HG03196 (cell line): ENCODE measurements around the gene PGAP3.

Experiments used
- ATAC-seq: cut with Tn5 transposase; IDR thresholded peaks from one replicate; pipeline ENCODE4 v1.9.1; 2021; ENCODE audit not compliant: unreplicated experiment

Gene PGAP3

DNA sequence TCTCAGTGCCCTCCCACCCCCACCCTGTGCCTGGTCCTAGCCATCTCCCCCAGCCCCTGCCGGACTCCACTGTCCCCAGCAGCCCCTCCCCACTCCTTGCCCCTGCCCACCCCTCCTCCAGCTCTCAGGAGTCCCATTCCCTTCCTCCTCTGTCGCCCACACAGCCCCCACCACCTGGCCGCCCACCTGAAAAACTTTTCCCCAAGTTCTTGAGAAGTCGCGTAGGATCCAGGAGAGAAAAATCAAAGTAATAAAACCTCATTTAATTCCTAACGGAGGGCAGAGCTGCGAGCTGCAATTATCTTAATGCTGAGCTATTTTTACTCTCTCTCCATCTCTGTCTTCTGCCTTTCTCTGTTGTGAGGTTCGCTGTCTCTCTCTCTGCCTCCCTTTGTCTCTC lies 63.5 kb downstream of the PGAP3 start:
- no peak for ATAC-seq

- ATAC-seq = peak; percentile 42
Measured at GRCh38 chr17:39623356-39623950, 64.4 kb downstream of the PGAP3 start.

DNA sequence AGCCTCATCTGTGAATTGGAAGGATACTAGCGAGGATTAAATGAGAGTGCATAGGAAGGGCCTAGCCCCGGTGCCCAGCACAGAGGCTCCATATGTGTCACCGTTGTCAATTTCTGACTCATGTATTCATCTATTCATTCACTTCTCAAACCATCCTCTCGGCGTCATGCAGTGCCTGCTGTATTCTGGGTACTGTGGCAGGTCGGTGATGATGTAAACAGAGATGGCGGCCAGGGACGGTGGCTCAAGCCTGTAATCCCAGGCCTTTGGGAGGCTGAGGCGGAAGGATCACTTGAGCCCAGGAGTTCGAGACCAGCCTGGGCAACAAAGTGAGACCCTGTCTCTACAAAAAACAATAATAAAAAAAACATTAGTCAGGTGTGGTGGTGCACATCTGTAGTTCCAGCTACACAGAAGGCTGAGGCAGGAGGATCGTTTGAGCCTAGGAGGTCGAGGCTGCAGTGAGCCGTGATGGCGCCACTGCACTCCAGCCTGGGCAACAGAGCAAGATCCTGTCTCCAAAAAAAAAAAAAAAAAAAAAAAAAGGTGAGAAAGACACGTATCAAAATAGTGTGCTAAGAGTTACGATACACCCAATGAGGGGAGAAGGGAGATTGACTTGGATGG lies 65.4 kb downstream of the PGAP3 start:
- ATAC-seq = peak; percentile 13

DNA sequence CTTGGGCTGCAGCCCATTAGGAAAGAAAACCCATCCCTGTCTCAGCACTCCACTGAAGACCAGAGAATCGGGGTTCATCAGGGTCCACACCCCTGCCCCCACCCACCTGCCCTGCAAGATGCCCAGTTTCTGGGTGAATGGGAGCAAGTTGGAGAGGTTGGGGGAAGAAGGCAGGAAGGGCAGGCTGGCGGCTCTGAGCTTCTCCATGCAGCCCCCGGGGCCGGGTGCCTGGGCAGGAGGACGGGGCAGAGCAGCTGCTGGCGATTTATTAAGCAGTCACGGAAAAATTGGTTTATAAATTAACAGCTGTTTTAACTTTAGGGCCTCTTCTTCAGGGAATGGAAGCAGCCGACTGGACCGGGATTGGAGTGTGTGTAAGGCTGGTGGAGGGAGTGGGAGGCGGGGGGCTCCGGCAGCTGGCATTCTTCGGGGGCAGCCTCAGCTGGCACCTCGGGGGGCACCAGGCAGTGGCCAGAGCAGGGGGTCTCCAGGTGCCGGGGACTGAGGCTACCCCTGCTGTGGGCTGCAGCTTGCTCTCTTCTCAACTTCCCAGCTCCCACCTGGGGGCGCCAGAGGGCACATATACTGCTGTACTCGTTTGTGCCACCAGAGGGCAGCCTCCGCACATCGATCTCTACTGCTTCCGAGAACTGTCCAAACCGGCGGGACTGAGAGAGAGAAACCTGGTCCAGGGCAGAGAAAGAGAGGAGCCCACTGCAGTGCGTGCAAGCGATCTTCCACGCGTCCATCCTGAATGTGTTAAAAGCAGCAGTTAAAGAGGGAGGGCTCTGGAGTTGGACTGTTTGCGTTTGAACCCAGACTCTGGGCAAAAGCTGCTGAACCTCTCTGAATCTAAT lies 66.1 kb downstream of the PGAP3 start:
- ATAC-seq = peak; percentile 57
